ENCODE measurements around the gene PDHX. TPM values are rescaled to one million over a fixed set of nuclear protein-coding genes. Genes with fewer than 3 reads are reported as not detected.

Gene PDHX
- total RNA-seq, 1 experiment from 2014 or later = 46.3 TPM

- H3K36me3 ChIP-seq (replicated peaks; ENCODE audit: control insufficient read depth, insufficient read depth, low read length) = no peaks in the 10 kb centered on the region
- no peak for DNase-seq
- no peak overlapping the region for H3K4me3 ChIP-seq (ENCODE audit: insufficient read depth, low read depth, low read length)
- H3K27me3 ChIP-seq (ENCODE audit: control insufficient read depth, insufficient read depth, low read length) = no peaks in the 10 kb centered on the region
Measured at GRCh38 chr11:35040221-35040942, 124.0 kb downstream of the PDHX start.

- no peaks in the 10 kb centered on the region for H3K36me3 ChIP-seq (replicated peaks; ENCODE audit: control insufficient read depth, insufficient read depth, low read length)
- no peak for DNase-seq
- H3K4me3 ChIP-seq (ENCODE audit: insufficient read depth, low read depth, low read length) = no peak overlapping the region
- H3K27me3 ChIP-seq (ENCODE audit: control insufficient read depth, insufficient read depth, low read length) = no peaks in the 10 kb centered on the region
Measured at GRCh38 chr11:35041070-35041554, 124.7 kb downstream of the PDHX start.

GRCh38 chr11:35042224-35042623 is 125.8 kb downstream of the PDHX start:
- DNase-seq = no peak
- Histone ChIP-seq H3K4me3 (ENCODE audit: insufficient read depth, low read depth, low read length) (no peak overlapping the region), H3K27me3 (ENCODE audit: control insufficient read depth, insufficient read depth, low read length) (no peaks in the 10 kb centered on the region), H3K36me3 (replicated peaks; ENCODE audit: control insufficient read depth, insufficient read depth, low read length) (no peaks in the 10 kb centered on the region)

GRCh38 chr11:35042913-35043312 is 126.5 kb downstream of the PDHX start:
- DNase-seq = no peak
- H3K4me3 ChIP-seq (ENCODE audit: insufficient read depth, low read depth, low read length) = no peak overlapping the region
- no peaks in the 10 kb centered on the region for H3K36me3 ChIP-seq (replicated peaks; ENCODE audit: control insufficient read depth, insufficient read depth, low read length)
- no peaks in the 10 kb centered on the region for H3K27me3 ChIP-seq (ENCODE audit: control insufficient read depth, insufficient read depth, low read length)

- Histone ChIP-seq H3K36me3 (replicated peaks; ENCODE audit: control insufficient read depth, insufficient read depth, low read length) (no peaks in the 10 kb centered on the region), H3K27me3 (ENCODE audit: control insufficient read depth, insufficient read depth, low read length) (no peaks in the 10 kb centered on the region), H3K4me3 (ENCODE audit: insufficient read depth, low read depth, low read length) (no peak overlapping the region)
- DNase-seq = no peak
Measured at GRCh38 chr11:35043936-35044335, 127.5 kb downstream of the PDHX start.

GRCh38 chr11:35045236-35045820 is 128.9 kb downstream of the PDHX start:
- no peaks in the 10 kb centered on the region for H3K27me3 ChIP-seq (ENCODE audit: control insufficient read depth, insufficient read depth, low read length)
- no peak overlapping the region for H3K4me3 ChIP-seq (ENCODE audit: insufficient read depth, low read depth, low read length)
- DNase-seq = no peak
- H3K36me3 ChIP-seq (replicated peaks; ENCODE audit: control insufficient read depth, insufficient read depth, low read length) = no peaks in the 10 kb centered on the region

Other genes with a start within 250 kb of the PDHX start
- gene APIP, start 239 bp upstream of the PDHX start, total RNA-seq (2014; rRNA removed; shearing (Covaris generic)) = 26.4 and 41.6 TPM in 2 replicates
- gene CD44, start 222.6 kb downstream of the PDHX start, total RNA-seq (2014; rRNA removed; shearing (Covaris generic)) = 9.4 and 11.4 TPM in 2 replicates